PC-9 (cell line): ENCODE results near the gene TMC2. TPM values are rescaled to one million over a fixed set of nuclear protein-coding genes. Genes with fewer than 3 reads are reported as not detected.

Experiments used
- BruUV-seq: library from RNA; stranded (reverse); fragments of 400-500 nt; replicated peaks from 2 replicates; lab custom pipeline; 2021; lab: Mats Ljungman, UMichigan
- CTCF ChIA-PET: fragments of 300-600 bp; sonication (Branson Sonifier 250); formaldehyde crosslinking; loops from one replicate; lab custom pipeline; 2022; ENCODE audit warnings: antibody characterized with exemption; lab: Charles Lee
- POLR2A ChIA-PET: fragments of 300-600 bp; sonication (Branson Sonifier 250); formaldehyde crosslinking; loops from one replicate; lab custom pipeline; 2022; ENCODE audit warnings: antibody characterized with exemption; ENCODE audit not compliant: unreplicated experiment; lab: Charles Lee
- DNase-seq, 2 experiments: peaks; one replicate each; pipeline versions ENCODE4 v3.0.0 to v3.0.0-alpha.2; 2015 to 2022; ENCODE audit warnings: mixed read lengths in 1 of 2
- H2AFZ ChIP-seq: fragments of 200-600 bp; sonication (generic); 2 replicates; pipeline ENCODE4 v1.8.1; 2017; ENCODE audit warnings: antibody characterized with exemption
- H3F3A ChIP-seq: fragments of 200-600 bp; sonication (generic); 2 replicates; pipeline ENCODE4 v1.8.1; 2017; ENCODE audit warnings: antibody characterized with exemption, mild to moderate bottlenecking, low read depth; ENCODE audit not compliant: insufficient read depth
- H3K27ac ChIP-seq: fragments of 200-600 bp; sonication (generic); 2 replicates; pipeline ENCODE4 v1.6.1; 2016; ENCODE audit warnings: mixed run types
- H3K27me3 ChIP-seq: fragments of 200-600 bp; sonication (generic); 2 replicates; pipeline ENCODE4 v1.6.1; 2016; ENCODE audit warnings: low read depth, mixed run types; ENCODE audit not compliant: insufficient read depth
- H3K36me3 ChIP-seq: fragments of 200-600 bp; sonication (generic); 2 replicates; pipeline ENCODE4 v1.6.1; 2016; ENCODE audit warnings: low read depth, mixed run types
- H3K4me1 ChIP-seq: fragments of 200-600 bp; sonication (generic); replicated peaks from 2 replicates; pipeline ENCODE4 v1.6.1; 2016; ENCODE audit warnings: mixed run types; ENCODE audit not compliant: insufficient read depth
- H3K4me2 ChIP-seq: fragments of 200-600 bp; sonication (generic); 2 replicates; pipeline ENCODE4 v1.6.1; 2017; ENCODE audit warnings: mixed run types
- H3K4me3 ChIP-seq: fragments of 200-600 bp; sonication (generic); 2 replicates; pipeline ENCODE4 v1.6.1; 2016; ENCODE audit warnings: mixed run types
- H3K79me2 ChIP-seq: fragments of 200-600 bp; sonication (generic); 2 replicates; pipeline ENCODE4 v1.6.1; 2017; ENCODE audit warnings: low read depth, mixed run types
- H3K9me2 ChIP-seq: fragments of 200-600 bp; sonication (generic); 2 replicates; pipeline ENCODE4 v1.8.1; 2017; ENCODE audit warnings: mild to moderate bottlenecking; ENCODE audit not compliant: insufficient read depth
- H3K9me3 ChIP-seq: fragments of 200-600 bp; sonication (generic); 2 replicates; pipeline ENCODE4 v1.8.1; 2016; ENCODE audit warnings: low read depth; ENCODE audit not compliant: insufficient read depth
- H4K20me1 ChIP-seq: fragments of 200-600 bp; sonication (generic); 2 replicates; pipeline ENCODE4 v1.8.1; 2017; ENCODE audit not compliant: insufficient read depth
- CTCF ChIP-seq: fragments of 200-600 bp; sonication (generic); conservative IDR thresholded peaks from 2 replicates; pipeline ENCODE4 v1.6.1; 2017; ENCODE audit warnings: mixed run types, antibody characterized with exemption, mild to moderate bottlenecking, moderate library complexity
- EZH2 ChIP-seq: fragments of 200-600 bp; sonication (generic); IDR thresholded peaks from 2 replicates; pipeline ENCODE4 v1.8.0; 2017; ENCODE audit warnings: antibody characterized with exemption, low read depth
- intact Hi-C: fragments of 100-400 bp; cut with micrococcal nuclease; formaldehyde crosslinking; loops from one replicate; pipeline ENCODE4 v1.10.0; 2022; ENCODE audit not compliant: unreplicated experiment
- total RNA-seq: library from RNA; stranded (reverse); gene quantifications from 2 replicates; pipeline ENCODE4 v1.2.3, GENCODE V29; 2021

The TMC2 gene
- total RNA-seq, 1 experiment from 2014 or later, result not detected

GRCh38 chr20:2599288-2600006, 63.1 kb downstream of the TMC2 start:
- ChIA-PET CTCF (no interaction called here), POLR2A (no interaction called here)
- H3K79me2 ChIP-seq, result no peaks in the 10 kb centered on the region
- no peaks in the 10 kb centered on the region; the same call in 1 of the 2 replicates for H3K9me2 ChIP-seq
- H3K27me3 ChIP-seq, result no peaks in the 10 kb centered on the region; the same call in 1 of the 2 replicates
- H3K4me1 ChIP-seq, result peaks cover 12% of the 10 kb centered on the region; the same call in 1 of the 2 replicates
- no peaks in the 10 kb centered on the region for H3K9me3 ChIP-seq
- TF ChIP-seq EZH2, result no peak
- TF ChIP-seq CTCF, result no peak
- no peaks in the 10 kb centered on the region for H4K20me1 ChIP-seq
- H3F3A ChIP-seq, result no peaks in the 10 kb centered on the region
- H2AFZ ChIP-seq, result no peak overlapping the region
- no peak overlapping the region for H3K4me3 ChIP-seq
- intact Hi-C loops, result no loop called here
- H3K27ac ChIP-seq, result no peak overlapping the region
- H3K4me2 ChIP-seq, result no peak overlapping the region
- H3K36me3 ChIP-seq, result no peaks in the 10 kb centered on the region
- BruUV-seq, result no TSS peak
- no peak for DNase-seq

- no peak overlapping the region for H3K4me3 ChIP-seq
- H3K9me3 ChIP-seq, result peaks cover 9% of the 10 kb centered on the region; the same call in 1 of the 2 replicates
- no peak for TF ChIP-seq EZH2
- no peak for TF ChIP-seq CTCF
- ChIA-PET CTCF (no interaction called here), POLR2A (no interaction called here)
- H3K9me2 ChIP-seq, result no peaks in the 10 kb centered on the region; the same call in 1 of the 2 replicates
- no peak overlapping the region for H2AFZ ChIP-seq
- H3F3A ChIP-seq, result no peaks in the 10 kb centered on the region
- peak in 1 of 2 experiments; percentile 56 for DNase-seq
- peak overlapping the region; percentile 16; the same call in 1 of the 2 replicates for H3K4me2 ChIP-seq
- H3K27me3 ChIP-seq, result no peaks in the 10 kb centered on the region
- no peaks in the 10 kb centered on the region for H3K79me2 ChIP-seq
- no peak overlapping the region for H3K27ac ChIP-seq
- H4K20me1 ChIP-seq, result no peaks in the 10 kb centered on the region
- H3K4me1 ChIP-seq, result peaks cover 12% of the 10 kb centered on the region; the same call in 1 of the 2 replicates
- intact Hi-C loops, result no loop called here
- BruUV-seq, result no TSS peak
- no peaks in the 10 kb centered on the region for H3K36me3 ChIP-seq
Observed at GRCh38 chr20:2602046-2602735, 65.8 kb downstream of the TMC2 start.

GRCh38 chr20:2602746-2603145, 66.4 kb downstream of the TMC2 start:
- intact Hi-C loops, result no loop called here
- Histone ChIP-seq H3K4me1 (peaks cover 12% of the 10 kb centered on the region; the same call in 1 of the 2 replicates), H3K4me2 (peak overlapping the region; percentile 16; the same call in 1 of the 2 replicates), H3K79me2 (no peaks in the 10 kb centered on the region), H4K20me1 (no peaks in the 10 kb centered on the region), H3K4me3 (no peak overlapping the region), H3K36me3 (no peaks in the 10 kb centered on the region), H3K27me3 (no peaks in the 10 kb centered on the region), H3K9me2 (no peaks in the 10 kb centered on the region; the same call in 1 of the 2 replicates), H3K9me3 (peaks cover 9% of the 10 kb centered on the region; the same call in 1 of the 2 replicates), H3F3A (no peaks in the 10 kb centered on the region), H2AFZ (no peak overlapping the region), H3K27ac (no peak overlapping the region)
- ChIA-PET POLR2A (no interaction called here), CTCF (no interaction called here)
- no peak for TF ChIP-seq CTCF
- no peak for TF ChIP-seq EZH2
- DNase-seq, result no peak
- BruUV-seq, result no TSS peak
